SK-N-SH (cell line): ENCODE results near the gene GPS2. TPM values are rescaled to one million over a fixed set of nuclear protein-coding genes. Genes with fewer than 3 reads are reported as not detected.

Experiments used
- CTCF ChIA-PET: fragments of 300-600, 350-600 bp; formaldehyde crosslinking; extraction: SDS; loops from one replicate; lab custom pipeline; 2021; lab: Yijun Ruan, JAX
- POLR2A ChIA-PET: fragments of 350-600 bp; sonication (Branson Sonifier 250); formaldehyde crosslinking; extraction: SDS; loops from one replicate; lab custom pipeline; 2020; ENCODE audit warnings: antibody characterized with exemption, inconsistent platforms; lab: Yijun Ruan, JAX
- DNase-seq: peaks from one replicate; pipeline ENCODE4 v3.0.0; 2012
- H2AFZ ChIP-seq: fragments of 200-600 bp; sonication (generic); 2 replicates; pipeline ENCODE4 v1.8.1; 2016; ENCODE audit warnings: antibody characterized with exemption, mild to moderate bottlenecking, low read depth
- H3F3A ChIP-seq: fragments of 200-600 bp; sonication (generic); replicated peaks from 2 replicates; pipeline ENCODE3; 2016; ENCODE audit warnings: antibody characterized with exemption, mild to moderate bottlenecking; ENCODE audit not compliant: insufficient read depth
- H3K27ac ChIP-seq, 2 experiments: fragments of 200-500 bp in 1 of 2; fragments of 200-600 bp in 1 of 2; sonication (Bioruptor generic) in 1 of 2; sonication (generic), shearing (Covaris generic) in 1 of 2; 2 replicates each; pipeline versions ENCODE4 v1.5.1 to v1.6.1; 2014 to 2016; ENCODE audit warnings: low read depth in 2 of 2, inconsistent platforms in 1 of 2, low read length in 1 of 2, mild to moderate bottlenecking in 1 of 2, mixed read lengths in 1 of 2
- H3K27me3 ChIP-seq: fragments of 200-600 bp; sonication (generic), shearing (Covaris generic); 2 replicates; pipeline ENCODE4 v1.6.1; 2016; ENCODE audit warnings: mixed run types; ENCODE audit not compliant: insufficient read depth
- H3K36me3 ChIP-seq, 2 experiments: fragments of 200-500 bp in 1 of 2; fragments of 200-600 bp in 1 of 2; sonication (Bioruptor generic) in 1 of 2; sonication (generic) in 1 of 2; replicated peaks in 1 of 2; 2 replicates each; pipeline versions ENCODE3 to v1.5.1; 2014 to 2016; ENCODE audit warnings: low read length in 1 of 2, mild to moderate bottlenecking in 1 of 2; ENCODE audit not compliant: insufficient read depth in 2 of 2, control insufficient read depth in 1 of 2
- H3K4me1 ChIP-seq, 2 experiments: fragments of 200-500 bp in 1 of 2; fragments of 200-600 bp in 1 of 2; sonication (Bioruptor generic) in 1 of 2; sonication (generic), shearing (Covaris generic) in 1 of 2; 2 replicates each; pipeline versions ENCODE4 v1.5.1 to v1.6.1; 2014 to 2016; ENCODE audit warnings: low read depth in 1 of 2, low read length in 1 of 2, mixed run types in 1 of 2; ENCODE audit not compliant: insufficient read depth in 2 of 2, control insufficient read depth in 1 of 2
- H3K4me2 ChIP-seq: fragments of 200-600 bp; sonication (generic), shearing (Covaris generic); 2 replicates; pipeline ENCODE4 v1.6.1; 2017; ENCODE audit warnings: mixed run types
- H3K4me3 ChIP-seq, 2 experiments: fragments of 200-500 bp in 1 of 2; fragments of 200-600 bp in 1 of 2; sonication (Bioruptor generic) in 1 of 2; sonication (generic), shearing (Covaris generic) in 1 of 2; 2 replicates each; pipeline versions ENCODE4 v1.5.1 to v1.8.1; 2014 to 2016; ENCODE audit warnings: low read depth in 2 of 2, inconsistent platforms in 1 of 2, low read length in 1 of 2, mild to moderate bottlenecking in 1 of 2, mixed read lengths in 1 of 2, moderate library complexity in 1 of 2
- H3K79me2 ChIP-seq: fragments of 200-600 bp; sonication (generic); 2 replicates; pipeline ENCODE4 v1.8.1; 2017; ENCODE audit warnings: mild to moderate bottlenecking; ENCODE audit not compliant: insufficient read depth
- H3K9ac ChIP-seq: fragments of 200-600 bp; sonication (generic); 2 replicates; pipeline ENCODE4 v1.6.1; 2017; ENCODE audit warnings: mixed run types
- H3K9me2 ChIP-seq: fragments of 200-600 bp; sonication (generic); 2 replicates; pipeline ENCODE4 v1.6.1; 2017; ENCODE audit warnings: mixed run types
- H3K9me3 ChIP-seq: fragments of 200-600 bp; sonication (generic); 2 replicates; pipeline ENCODE4 v1.6.1; 2017; ENCODE audit warnings: mixed run types, mild to moderate bottlenecking, moderate library complexity
- H4K20me1 ChIP-seq: fragments of 200-600 bp; sonication (generic); 2 replicates; pipeline ENCODE4 v1.6.1; 2017; ENCODE audit warnings: mild to moderate bottlenecking, mixed run types; ENCODE audit not compliant: insufficient read depth
- ELF1 ChIP-seq: IDR thresholded peaks from 2 replicates; pipeline ENCODE4 v1.4.0; 2012
- FOSL2 ChIP-seq: IDR thresholded peaks from 2 replicates; pipeline ENCODE4 v1.4.0; 2012; ENCODE audit warnings: low read depth, mild to moderate bottlenecking, moderate library complexity, borderline replicate concordance
- FOXM1 ChIP-seq: IDR thresholded peaks from 2 replicates; pipeline ENCODE4 v1.4.0; 2012; ENCODE audit warnings: low read depth, mild to moderate bottlenecking
- GABPA ChIP-seq: IDR thresholded peaks from 2 replicates; pipeline ENCODE4 v1.4.0; 2012; ENCODE audit warnings: low read depth, mild to moderate bottlenecking
- GATA2 ChIP-seq: sonication (generic); formaldehyde crosslinking; IDR thresholded peaks from 2 replicates; pipeline ENCODE4 v1.5.0; 2020; ENCODE audit warnings: mild to moderate bottlenecking, missing genetic modification reagents
- MEF2A ChIP-seq: IDR thresholded peaks from 2 replicates; pipeline ENCODE4 v1.4.0; 2012; ENCODE audit warnings: low read depth, borderline replicate concordance
- MXI1 ChIP-seq: IDR thresholded peaks from 2 replicates; pipeline ENCODE4 v1.6.1; 2012; ENCODE audit warnings: mild to moderate bottlenecking, low read depth, low read length, improper control_type of control experiment
- NFIC ChIP-seq: IDR thresholded peaks from 2 replicates; pipeline ENCODE4 v1.4.0; 2012; ENCODE audit warnings: borderline replicate concordance
- NRF1 ChIP-seq: IDR thresholded peaks from 2 replicates; pipeline ENCODE4 v1.6.1; 2012; ENCODE audit warnings: low read depth, mild to moderate bottlenecking, low read length
- REST ChIP-seq: IDR thresholded peaks from 2 replicates; pipeline ENCODE4 v1.6.1; 2012; ENCODE audit warnings: mild to moderate bottlenecking, low read depth, low read length, moderate library complexity
- RXRA ChIP-seq: IDR thresholded peaks from 2 replicates; pipeline ENCODE4 v1.4.0; 2012; ENCODE audit warnings: low read depth, mild to moderate bottlenecking, borderline replicate concordance
- SMC3 ChIP-seq: IDR thresholded peaks from 2 replicates; pipeline ENCODE4 v1.6.1; 2012; ENCODE audit warnings: low read depth, low read length, improper control_type of control experiment
- TCF12 ChIP-seq: IDR thresholded peaks from 2 replicates; pipeline ENCODE4 v1.4.0; 2012
- YY1 ChIP-seq: IDR thresholded peaks from 2 replicates; pipeline ENCODE4 v1.4.0; 2012; ENCODE audit warnings: low read depth, mild to moderate bottlenecking
- ZBTB33 ChIP-seq: IDR thresholded peaks from 2 replicates; pipeline ENCODE4 v1.4.0; 2012; ENCODE audit warnings: low read depth, borderline replicate concordance
- WGBS: methylation state at CpG from one replicate; pipeline ENCODE4 v1.1.6; 2017; ENCODE audit warnings: low lambda C conversion rate; 5-methylcytosine and 5-hydroxymethylcytosine counted together
- polyA plus RNA-seq, 3 experiments: library from polyadenylated mRNA; depleted of rRNA; stranded (reverse); fragments of >200 nt; gene quantifications; 2 replicates each; pipeline ENCODE4 v1.2.3, GENCODE V29; 2012
- TF ChIP-seq, protein P1 (sequence below): fragments of 150-350 bp; IDR thresholded peaks from 2 replicates; pipeline ENCODE4 v1.6.1; 2017; ENCODE audit warnings: antibody characterized with exemption, low read length, low read depth, borderline replicate concordance

The GPS2 gene
- polyA plus RNA-seq, 1 of the 3 experiments (the other 2 are of a cell fraction) = 102 TPM

DNA sequence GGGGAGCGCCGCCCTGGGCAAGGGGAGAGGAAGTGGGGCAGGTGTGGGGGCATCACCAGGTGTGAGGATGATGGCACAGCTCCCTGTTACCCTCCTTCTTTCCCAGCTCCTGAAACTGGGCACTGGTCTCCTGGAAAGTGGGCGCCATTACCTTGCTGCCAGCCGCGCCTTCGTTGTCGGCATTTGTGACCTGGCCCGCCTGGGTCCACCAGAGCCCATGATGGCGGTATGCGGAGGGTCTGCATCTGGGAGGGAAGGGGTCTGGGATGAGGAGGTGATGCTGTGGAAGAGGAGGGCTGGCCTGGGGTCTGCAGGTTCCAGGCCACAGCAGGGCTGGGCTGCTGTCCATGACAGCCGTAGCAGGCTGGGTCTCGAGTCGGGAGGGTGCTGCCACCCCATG is 26.7 kb upstream of the GPS2 start:
- Histone ChIP-seq H2AFZ (no peak overlapping the region), H4K20me1 (no peaks in the 10 kb centered on the region), H3K27ac (no peak overlapping the region), H3K27me3 (peaks cover 28% of the 10 kb centered on the region), H3K9me2 (no peaks in the 10 kb centered on the region), H3K79me2 (no peaks in the 10 kb centered on the region), H3K9ac (no peak overlapping the region), H3K36me3 (no peaks in the 10 kb centered on the region), H3F3A (peaks cover 2% of the 10 kb centered on the region), H3K4me1 (peaks cover 0 to 5% of the 10 kb centered on the region in 2 experiments; a peak in 1 of 4 replicates), H3K9me3 (no peaks in the 10 kb centered on the region), H3K4me3 (no peak overlapping the region), H3K4me2 (no peak overlapping the region)
- POLR2A ChIA-PET = no interaction called here
- CTCF ChIA-PET = interaction anchor here (1.0 to 5.6 kb wide), 4 partner anchors 13 to 296 kb away, joined by 3 to 45 read pairs (median 3); partner anchors contain the start of gene TMEM95
- DNase-seq = no peak
- TF ChIP-seq SMC3 = no peak
- no peak for TF ChIP-seq ZBTB33
- no peak for TF ChIP-seq RXRA
- TF ChIP-seq NFIC = no peak
- TF ChIP-seq, protein P1, sequence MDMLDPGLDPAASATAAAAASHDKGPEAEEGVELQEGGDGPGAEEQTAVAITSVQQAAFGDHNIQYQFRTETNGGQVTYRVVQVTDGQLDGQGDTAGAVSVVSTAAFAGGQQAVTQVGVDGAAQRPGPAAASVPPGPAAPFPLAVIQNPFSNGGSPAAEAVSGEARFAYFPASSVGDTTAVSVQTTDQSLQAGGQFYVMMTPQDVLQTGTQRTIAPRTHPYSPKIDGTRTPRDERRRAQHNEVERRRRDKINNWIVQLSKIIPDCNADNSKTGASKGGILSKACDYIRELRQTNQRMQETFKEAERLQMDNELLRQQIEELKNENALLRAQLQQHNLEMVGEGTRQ = no peak
- TF ChIP-seq GABPA = no peak
- TF ChIP-seq ELF1 = no peak
- TF ChIP-seq FOSL2 = no peak
- TF ChIP-seq MEF2A = no peak
- TF ChIP-seq TCF12 = no peak
- TF ChIP-seq FOXM1 = no peak
- TF ChIP-seq YY1 = no peak
- no peak for TF ChIP-seq REST
- TF ChIP-seq NRF1 = no peak
- TF ChIP-seq MXI1 = no peak
- TF ChIP-seq GATA2 = no peak
- 82% methylated on average over 10 of the region's 13 CpGs for WGBS
